Eye (tissue), 1 donor: ENCODE results near the gene P2RY11.

Source experiments
- DNase-seq: peaks from one replicate; pipeline ENCODE4 v3.0.0-alpha.2; 2015

P2RY11 gene

GRCh38 chr19:10093295-10094186 lies 18.0 kb upstream of the P2RY11 start:
- no peak for DNase-seq

GRCh38 chr19:10095622-10095947 lies 15.9 kb upstream of the P2RY11 start:
- no peak for DNase-seq

GRCh38 chr19:10095948-10096614 lies 15.4 kb upstream of the P2RY11 start:
- DNase-seq = peak; percentile 96

- DNase-seq = no peak
Measured at GRCh38 chr19:10096615-10096963, 14.9 kb upstream of the P2RY11 start.

- no peak for DNase-seq
Measured at GRCh38 chr19:10100163-10100785, 11.2 kb upstream of the P2RY11 start.

GRCh38 chr19:10102787-10103236 lies 8.7 kb upstream of the P2RY11 start:
- no peak for DNase-seq

GRCh38 chr19:10104130-10104513 lies 7.4 kb upstream of the P2RY11 start:
- no peak for DNase-seq

- no peak for DNase-seq
Measured at GRCh38 chr19:10104665-10105508, 6.6 kb upstream of the P2RY11 start.

GRCh38 chr19:10105509-10106099 lies 5.9 kb upstream of the P2RY11 start:
- DNase-seq = no peak

GRCh38 chr19:10106100-10106936 lies 5.2 kb upstream of the P2RY11 start, which contains the start of gene PPAN:
Gene PPAN, plus strand, starts transcription at chr19:10106362. Its CDS starts 33 bp downstream, at chr19:10106395.
- DNase-seq = peak; percentile 100

GRCh38 chr19:10107254-10107653 lies 4.2 kb upstream of the P2RY11 start:
- DNase-seq = no peak

- no peak for DNase-seq
Measured at GRCh38 chr19:10107817-10108367, 3.6 kb upstream of the P2RY11 start.

GRCh38 chr19:10109528-10109927 lies 2.0 kb upstream of the P2RY11 start:
- DNase-seq = no peak

- no peak for DNase-seq
Measured at GRCh38 chr19:10110076-10110971, 1.2 kb upstream of the P2RY11 start.

GRCh38 chr19:10110972-10111317 lies 548 bp upstream of the P2RY11 start:
- no peak for DNase-seq

GRCh38 chr19:10112037-10112761 lies 706 bp downstream of the P2RY11 start:
- peak; percentile 1 for DNase-seq

- peak; percentile 44 for DNase-seq
Measured at GRCh38 chr19:10112895-10113591, 1.6 kb downstream of the P2RY11 start.

- DNase-seq = no peak
Measured at GRCh38 chr19:10113592-10113963, 2.1 kb downstream of the P2RY11 start.
